NCI-H460 (cell line): ENCODE measurements around the gene PLEKHF1. TPM values are rescaled to one million over a fixed set of nuclear protein-coding genes. Genes with fewer than 3 reads are reported as not detected.
"Not testable (repeated sequence)": the region's sequence is repeated elsewhere in the genome, so short reads cannot be mapped to it uniquely, and the experiment has no call there.

Source experiments
- DNase-seq: peaks from one replicate; pipeline ENCODE4 v3.0.0-alpha.2; 2016; ENCODE audit warnings: low read depth; ENCODE audit errors: extremely low read depth
- polyA plus RNA-seq: library from polyadenylated mRNA; depleted of rRNA; stranded (reverse); fragments of >200 nt; gene quantifications from 2 replicates; pipeline ENCODE4 v1.2.3, GENCODE V29; 2014; cell fraction: nucleus; rRNA removed
- total RNA-seq: library from RNA; depleted of rRNA; stranded (reverse); fragments of >200 nt; shearing (Covaris generic); gene quantifications from 2 replicates; pipeline ENCODE4 v1.2.3, GENCODE V29; 2014; rRNA removed

PLEKHF1 gene, protein sequence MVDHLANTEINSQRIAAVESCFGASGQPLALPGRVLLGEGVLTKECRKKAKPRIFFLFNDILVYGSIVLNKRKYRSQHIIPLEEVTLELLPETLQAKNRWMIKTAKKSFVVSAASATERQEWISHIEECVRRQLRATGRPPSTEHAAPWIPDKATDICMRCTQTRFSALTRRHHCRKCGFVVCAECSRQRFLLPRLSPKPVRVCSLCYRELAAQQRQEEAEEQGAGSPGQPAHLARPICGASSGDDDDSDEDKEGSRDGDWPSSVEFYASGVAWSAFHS
- total RNA-seq, result 1.3 and 1.7 TPM in 2 replicates
- 2.1 and 4.3 TPM in 2 replicates for polyA plus RNA-seq

DNA sequence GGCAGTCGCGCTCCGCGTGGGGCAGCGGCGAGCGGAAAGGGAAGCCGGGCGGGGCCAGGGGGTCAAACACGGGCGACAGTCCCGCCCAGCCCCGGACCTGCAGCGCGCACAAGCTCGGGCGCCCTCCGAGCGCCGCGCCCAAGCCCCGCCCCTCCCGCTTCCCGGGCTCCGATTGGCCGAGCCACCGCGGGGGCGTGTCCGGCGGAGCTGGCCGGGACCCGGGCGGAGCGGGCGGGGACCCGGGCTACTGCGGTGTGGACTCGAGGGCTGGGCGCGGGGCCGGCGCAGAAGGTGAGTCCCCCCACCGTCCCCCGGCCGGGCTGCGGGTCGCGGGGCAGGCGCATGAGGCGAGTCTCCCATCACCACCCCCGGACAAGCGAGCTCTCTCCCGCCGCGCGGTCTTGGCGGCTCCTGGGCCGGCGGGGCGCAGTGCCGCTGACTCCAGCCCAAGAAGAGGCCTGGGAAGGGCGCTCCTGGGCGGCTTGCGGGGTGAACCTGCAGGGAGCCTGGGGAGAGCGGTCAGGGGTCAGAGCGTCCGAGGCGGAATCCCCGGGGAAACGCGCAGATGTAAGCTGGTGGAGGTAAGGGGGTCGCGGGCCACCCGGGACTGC lies at the start of gene PLEKHF1:
PLEKHF1 (plus strand) TSS at position 247 of the 611 bp plus-strand sequence. CDS start 8,379 bp downstream, outside the sequence.
- DNase-seq, result peak; percentile 63

DNA sequence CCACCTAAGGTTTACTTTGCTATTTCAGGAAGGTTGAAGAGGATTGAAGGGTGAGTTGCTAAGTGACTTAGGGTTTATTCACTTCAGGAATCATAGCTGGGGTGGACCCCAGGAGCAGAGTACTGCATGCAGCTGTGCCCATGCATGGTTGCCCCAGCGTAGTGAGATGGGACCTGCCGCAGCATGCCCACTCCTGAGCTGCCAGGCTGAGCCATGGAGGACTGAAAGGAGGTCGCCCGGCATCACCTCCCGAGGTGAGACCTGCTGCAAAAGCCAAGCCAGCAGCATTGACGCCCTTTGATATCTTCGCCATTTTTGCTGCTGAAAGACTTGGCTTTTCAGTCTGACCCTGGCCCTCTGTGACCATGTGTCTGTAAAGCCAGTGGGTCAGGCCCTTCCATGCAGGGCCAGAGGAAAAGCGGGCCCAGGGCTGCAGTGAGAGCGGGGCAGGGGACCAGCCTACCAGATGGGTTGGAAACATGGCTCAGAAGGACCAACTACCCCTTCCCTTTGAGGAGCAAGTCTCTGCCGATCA lies 49.3 kb upstream of the PLEKHF1 start:
- DNase-seq, result no peak

DNA sequence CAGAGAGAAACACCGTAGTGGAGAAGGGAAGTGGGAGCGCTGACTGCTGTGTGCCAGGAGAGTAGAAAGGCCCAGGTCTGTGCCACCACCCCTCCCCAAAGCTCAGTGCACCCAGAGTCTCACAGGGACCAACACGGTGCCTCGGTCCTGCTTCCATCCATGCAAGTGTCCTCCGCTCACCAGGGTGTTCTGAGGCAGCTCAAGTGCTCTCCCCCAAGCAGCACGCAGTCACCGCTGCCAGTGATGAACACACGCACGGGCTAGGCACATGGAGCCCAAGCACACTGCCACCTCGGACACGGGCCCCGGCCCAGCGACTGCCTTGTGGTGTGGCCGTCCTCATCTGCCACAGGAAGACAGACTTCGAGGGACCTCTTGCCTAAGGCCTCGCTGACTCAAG lies 48.7 kb upstream of the PLEKHF1 start:
- DNase-seq, result no peak

DNA sequence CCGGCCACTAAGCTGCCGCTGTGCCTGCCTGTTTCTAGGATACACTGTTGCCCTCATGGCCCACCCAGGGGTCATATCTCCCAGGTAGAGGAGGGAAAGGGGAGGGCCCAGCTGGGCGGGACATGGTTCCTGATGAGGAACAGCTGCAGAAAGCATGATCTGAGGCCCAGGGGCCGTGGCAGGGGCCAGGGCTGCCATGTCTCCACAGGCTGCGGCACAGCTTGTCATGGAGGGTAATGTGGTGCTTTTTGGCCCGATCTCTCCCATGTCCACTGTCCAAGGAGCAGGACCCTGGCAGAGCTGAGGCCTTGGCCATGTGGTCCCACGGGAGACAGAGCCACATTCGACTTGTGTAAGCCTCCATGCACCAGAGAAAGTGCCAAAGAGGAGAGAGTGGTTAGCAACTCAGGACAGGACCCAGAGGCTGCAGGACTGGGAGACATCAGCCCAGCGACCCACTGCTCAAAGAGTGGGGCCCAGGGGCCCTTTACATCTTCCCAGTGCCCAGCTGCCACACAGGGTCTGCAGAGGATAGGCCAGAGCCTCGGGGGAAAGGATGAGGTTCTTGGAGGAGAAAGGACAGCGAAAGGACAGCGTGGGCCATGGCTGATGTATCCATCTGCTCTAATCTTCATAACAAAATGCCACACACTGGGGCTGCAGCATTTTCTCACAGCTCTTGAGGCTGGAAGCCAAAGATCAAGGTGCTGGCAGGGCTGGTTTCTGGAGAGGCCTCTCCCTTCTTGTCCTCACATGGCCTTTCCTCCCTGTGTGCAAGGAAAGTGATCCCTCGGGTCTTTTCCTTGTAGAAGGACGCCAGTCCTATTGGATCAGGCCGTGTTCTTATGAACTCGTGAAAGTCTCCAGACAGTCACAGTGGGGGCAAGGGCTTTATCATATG lies 47.6 kb upstream of the PLEKHF1 start:
- DNase-seq, result no peak

DNA sequence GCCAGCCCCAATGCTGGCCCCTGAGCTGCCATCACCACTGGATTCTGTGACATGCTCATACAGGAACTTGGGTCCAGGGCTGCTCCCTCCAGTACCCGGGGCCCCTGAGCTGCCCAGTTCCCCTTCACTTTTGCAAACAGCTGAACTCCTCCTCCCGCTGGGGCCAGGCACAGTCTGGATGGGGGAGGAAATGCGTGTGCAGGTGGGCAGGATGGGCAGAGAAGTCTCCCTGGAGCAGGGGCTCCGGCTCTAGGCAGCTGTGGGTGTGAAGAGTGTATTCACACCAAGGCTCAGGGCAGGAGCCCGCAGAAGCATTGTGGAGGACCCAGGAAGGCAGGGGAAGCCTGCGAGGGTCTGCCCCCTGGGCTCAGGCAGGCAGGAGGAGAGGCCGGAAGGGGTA lies 46.8 kb upstream of the PLEKHF1 start:
- DNase-seq, result no peak

DNA sequence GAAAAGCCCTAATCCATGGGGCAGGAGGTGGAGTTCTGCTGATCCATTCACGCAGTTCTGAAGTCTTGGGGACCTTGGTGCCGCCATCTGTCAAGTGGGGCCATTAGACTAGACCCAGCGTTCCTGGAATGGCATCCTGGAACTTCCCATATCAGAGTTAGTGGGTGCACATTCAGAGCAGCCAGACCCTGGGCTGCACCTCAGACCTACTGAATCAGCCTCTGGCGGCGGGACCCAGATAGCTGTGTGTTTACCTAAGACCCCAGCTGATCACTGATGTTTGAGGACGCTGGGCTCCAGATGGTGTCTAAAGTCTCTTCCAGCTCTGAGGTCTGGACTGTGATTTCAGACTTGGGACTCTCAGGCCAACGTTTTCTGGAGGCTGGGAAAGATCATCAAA lies 46.4 kb upstream of the PLEKHF1 start:
- no peak for DNase-seq

DNA sequence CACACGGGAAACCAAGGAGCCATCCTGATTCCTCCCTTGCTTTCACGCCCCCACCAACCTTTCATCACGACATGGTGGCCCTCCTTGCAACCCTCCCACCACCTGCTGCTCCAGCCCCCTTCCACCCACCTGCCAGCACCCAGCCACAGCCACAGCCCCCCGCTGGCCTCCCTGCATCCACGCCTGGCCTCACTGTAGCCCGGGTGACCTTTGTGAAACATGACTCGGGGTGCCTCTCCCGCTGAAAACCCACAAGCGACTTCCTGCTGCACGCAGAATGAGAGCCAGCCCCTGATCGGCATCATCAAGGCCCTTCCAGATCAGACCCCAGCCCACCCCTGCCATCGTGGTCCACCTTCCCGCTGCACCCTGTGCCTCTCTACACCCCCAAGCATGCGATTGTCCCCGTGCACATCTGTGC lies 44.3 kb upstream of the PLEKHF1 start:
- no peak for DNase-seq

DNA sequence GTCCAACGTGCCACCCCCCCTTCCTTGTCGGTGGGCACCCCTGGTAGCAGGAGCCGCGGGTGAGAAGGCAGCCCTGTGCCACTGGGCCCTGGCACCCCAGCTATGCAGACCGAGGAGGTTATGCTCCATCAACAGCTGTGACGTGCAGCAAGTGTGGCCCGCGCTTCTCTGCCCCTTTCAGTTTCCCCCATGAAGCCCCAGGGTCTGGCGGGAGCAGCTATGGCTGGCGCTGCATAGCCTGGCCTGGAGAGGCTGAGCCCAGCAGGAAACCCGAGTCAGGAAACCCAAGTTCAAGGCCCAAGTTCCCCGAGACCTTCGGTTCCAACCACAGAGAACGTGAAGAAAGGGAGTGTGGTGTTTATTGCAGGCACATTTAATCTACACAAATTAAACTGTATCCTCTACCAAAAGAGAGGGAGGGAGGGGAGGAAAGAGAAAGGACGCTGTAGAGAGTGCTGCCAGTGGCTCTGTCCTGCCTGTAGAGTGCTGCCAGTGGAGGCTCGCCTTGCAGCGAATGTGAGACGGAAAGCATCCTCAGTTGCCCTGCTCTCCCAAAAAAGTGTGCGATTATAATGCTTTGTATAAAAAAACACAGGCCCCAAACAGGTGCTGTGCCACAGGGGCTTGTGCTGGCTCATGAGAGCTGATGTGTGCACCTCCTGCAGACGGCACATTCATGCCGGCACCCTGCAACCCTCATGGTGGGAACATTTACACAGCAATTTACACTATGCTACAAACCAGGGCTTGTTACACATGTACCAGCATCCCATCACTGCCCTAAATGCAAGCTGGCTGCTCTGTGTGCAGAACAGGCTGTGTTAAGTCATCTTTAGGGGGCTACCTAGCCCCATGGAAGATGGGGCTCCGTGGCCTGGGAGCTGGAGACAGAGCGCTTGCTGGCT lies 42.8 kb upstream of the PLEKHF1 start:
- DNase-seq, result no peak

DNA sequence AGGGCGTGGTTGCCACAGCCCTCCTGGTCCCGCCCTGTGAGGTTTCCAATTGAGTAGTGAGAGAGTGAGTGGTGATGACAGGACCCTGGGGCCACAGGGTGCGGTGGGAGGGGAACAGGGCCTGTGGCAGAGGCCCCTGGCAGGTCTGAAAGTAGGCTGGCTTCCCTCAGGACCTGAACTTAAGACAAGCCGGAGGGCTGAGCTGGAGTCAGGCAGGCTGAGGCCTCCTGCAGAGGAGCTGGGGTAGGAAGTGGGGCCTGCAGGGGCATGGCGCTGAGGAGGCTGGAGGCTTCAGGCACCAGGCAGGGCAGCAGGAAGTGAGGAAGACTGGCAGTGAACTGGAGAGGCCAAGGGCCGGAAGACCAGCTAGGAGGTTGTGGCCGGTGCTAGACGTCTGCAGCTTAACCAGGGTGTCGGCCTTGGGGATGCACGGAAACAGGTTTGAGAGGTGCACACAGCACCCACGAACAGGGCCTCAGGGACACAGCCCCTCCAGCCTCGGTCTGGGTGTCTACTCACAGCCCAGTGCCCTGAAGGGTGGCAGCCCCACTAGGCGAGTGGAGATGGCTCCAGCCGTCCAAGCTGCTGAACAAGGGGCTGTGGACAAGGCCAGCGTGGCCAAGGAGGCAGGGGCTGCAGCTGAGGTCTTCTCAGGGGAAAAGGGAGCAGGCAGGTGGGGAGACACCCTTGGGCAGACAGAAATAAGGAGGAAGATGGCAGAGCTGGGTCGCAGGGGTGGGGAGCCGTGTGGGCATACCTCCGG lies 41.4 kb upstream of the PLEKHF1 start:
- no peak for DNase-seq

DNA sequence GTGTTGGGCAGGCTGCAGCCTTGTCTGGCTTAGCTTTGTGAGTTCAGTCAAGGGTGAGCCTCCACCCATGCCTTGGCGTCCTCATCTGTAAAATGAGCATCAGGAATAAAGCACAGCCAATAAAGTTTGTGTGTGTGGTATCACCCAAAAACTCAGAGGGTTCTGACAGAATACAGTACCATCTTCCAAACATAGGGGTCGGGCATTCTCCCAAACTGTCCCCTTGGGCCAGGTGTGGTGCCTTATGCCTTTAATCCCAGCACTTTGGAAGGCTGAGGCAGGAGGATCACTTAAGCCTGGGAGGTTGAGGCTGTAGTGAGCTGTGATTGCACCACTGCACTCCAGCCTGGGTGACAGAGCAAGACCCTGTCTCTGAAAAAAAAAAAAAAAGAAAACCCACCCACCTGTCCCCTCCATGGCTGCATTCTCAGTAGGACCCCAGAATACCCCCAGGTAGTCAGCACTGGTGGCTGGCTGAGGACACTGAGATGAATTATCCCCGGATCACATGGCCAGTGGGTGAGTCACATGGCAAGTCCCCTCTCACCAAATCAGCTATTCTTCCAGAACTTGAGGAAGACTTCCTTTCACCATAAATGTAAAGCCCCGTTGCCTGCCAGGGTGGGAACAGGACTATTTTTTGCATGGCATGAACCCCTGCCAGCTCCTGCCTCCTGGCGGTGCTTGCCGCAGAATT lies 40.6 kb upstream of the PLEKHF1 start:
- DNase-seq, result no peak

DNA sequence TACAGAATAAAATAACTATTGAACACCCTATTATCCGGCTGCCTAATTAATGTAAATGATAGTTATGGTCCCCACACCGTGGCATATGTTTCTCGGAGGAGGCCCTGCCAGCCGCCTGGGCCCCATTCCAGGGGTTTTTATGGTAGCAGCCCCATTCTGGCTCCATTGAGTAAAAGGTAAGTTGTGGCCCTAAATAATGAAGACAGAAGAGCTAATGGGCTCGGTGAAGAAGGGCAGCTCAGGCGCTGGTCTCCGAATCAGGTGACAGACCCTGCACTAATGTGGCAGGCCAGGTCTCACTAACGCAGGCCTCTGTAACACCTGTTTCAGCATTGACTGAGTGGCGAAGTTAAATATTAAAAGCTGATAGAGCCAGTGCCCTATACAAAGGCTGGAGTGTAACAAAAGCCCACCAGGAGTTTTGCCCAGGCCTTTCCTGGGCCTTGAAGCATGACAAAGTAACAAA lies 40.0 kb upstream of the PLEKHF1 start:
- no peak for DNase-seq

DNA sequence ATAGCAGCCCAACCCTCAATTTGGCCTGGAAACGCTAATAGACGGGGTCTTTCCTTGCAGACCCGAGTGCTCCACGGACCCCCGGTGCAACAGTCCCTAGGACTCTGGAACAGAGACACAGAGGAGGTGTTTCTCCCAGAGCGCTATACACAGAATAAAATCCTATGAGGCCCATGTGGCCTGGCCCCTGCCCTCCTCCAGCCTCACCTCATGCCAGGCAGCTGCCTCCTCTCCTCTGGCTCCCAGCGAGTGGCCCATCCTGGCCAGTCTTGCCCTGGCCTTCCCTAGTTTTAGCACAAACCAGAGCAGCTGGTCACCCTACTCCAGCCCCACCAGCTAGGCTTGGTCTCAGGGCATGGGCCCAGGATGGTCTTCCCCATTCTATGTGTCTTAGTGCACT lies 38.9 kb upstream of the PLEKHF1 start:
- DNase-seq, result no peak

DNA sequence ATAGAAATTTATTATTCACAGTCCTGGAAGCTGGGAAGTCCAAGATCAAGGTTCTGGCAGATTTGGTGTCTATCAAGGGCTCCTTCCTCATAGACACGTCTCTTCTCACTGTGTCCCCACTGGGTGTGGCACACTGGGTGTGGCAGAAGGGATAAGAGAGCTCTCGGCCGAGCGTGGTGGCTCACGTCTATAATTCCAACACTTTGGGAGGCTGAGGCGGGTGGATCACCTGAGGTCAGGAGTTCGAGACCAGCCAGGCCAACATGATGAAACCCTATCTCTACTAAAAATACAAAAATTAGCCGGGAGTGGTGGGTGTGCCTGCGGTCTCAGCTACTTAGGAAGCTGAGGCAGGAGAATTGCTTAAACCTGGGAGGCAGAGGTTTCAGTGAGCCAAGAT lies 38.4 kb upstream of the PLEKHF1 start:
- DNase-seq, result not testable (repeated sequence)

DNA sequence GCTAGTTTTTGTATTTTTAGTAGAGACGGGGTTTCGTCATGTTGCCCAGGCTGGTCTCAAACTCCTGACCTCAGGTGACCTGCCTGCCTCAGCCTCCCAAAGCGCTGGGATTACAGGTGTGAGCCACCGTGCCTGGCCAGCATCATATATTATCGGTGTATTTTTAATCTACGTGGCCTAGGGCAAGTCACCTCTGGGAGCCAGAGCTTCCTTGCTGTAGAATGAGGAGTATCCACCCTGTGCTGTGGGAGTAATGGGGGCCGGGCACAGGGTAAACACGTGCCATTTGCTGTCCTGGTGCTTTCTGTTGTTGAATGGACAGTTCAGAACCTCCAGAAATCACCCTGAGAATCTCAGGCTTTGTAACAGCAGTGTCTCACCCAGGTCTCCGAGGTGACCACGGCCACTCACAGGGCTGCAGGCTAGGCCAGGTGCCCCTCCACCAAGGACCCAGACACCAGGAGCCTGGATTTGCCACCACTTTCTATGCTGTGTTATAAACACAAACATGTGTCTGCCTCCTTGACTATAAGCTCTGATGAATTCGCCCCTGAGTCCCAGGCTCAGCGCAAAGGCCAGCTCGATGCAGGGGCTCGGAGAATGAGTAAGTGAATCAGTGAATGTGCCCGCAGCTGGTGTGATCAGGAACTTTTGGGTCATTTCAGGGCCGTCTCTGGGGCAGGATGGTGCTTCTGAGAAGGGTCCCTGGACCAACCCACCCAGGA lies 36.4 kb upstream of the PLEKHF1 start:
- no peak for DNase-seq

DNA sequence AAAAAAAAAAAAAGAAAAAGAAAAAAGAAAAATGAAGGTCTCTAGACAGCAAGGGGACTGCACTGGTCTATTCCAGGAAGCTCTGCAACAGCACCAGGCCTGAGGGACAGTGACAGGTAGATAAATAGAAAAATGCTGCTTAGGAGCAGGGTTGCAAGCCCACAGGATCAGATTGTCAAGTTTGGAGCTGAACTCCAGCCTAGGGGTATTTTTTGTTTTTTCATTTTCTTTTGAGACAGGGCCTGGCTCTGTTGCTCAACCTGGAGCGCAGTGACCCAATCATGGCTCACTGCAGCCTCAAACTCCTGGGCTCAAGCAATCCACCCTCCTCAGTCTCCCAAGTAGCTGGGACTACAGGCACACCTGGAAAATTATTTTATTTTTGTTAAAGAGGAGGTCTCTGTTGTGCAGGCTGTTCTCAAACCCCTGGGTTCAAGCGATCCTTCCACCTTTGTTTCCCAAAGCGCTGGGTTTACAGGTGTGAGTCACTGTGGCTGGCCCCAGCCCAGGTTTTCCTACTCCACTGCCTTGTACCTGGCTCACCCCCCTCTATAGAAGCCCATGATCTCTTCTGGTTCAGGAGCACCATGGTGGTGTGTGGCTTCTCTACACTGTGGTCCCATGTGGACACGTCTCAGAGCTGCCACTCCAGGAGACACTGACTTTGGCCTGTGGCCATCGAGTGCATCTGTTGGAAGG lies 35.3 kb upstream of the PLEKHF1 start:
- no peak for DNase-seq

DNA sequence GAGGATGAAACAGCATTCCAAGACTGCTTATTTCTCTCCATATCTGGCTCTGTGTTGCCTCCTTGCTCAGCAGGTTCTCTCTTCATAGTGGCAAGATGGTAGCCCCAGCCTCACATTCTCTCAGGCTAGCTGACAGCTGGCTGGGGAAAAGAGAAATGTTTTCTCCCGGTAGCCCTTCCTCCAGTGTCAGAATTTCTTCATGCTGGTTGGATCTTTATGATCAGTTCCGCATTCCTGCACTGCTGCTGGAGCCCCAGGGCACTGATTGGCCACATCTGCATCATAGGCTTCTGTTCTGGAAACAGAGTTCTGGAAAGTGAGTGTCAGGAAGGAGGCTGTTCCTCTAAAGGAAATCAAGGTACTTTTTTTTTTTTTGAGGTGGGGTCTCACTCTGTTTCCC lies 34.6 kb upstream of the PLEKHF1 start:
- DNase-seq, result no peak

DNA sequence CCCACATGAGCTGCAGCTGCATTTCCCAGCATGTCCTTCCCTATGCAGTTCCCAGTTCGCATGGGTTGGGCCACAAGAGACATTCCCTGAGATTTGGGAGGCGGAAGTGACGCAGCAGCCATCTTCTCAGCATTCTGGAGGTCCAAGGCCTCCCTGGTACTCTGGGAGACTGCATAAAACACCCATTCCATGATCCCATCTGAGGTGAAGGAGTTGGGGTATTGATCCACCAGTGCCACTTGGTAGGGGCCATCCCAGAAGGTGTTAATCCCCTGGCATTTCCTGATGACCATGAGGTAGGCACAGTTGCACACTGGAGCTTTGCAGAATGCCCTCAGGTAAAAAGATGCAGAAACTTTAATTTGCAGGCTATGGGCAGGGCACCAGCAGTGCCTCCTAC lies 33.8 kb upstream of the PLEKHF1 start:
- no peak for DNase-seq
